ENCODE results near the gene LSM4.

Gene LSM4

DNA sequence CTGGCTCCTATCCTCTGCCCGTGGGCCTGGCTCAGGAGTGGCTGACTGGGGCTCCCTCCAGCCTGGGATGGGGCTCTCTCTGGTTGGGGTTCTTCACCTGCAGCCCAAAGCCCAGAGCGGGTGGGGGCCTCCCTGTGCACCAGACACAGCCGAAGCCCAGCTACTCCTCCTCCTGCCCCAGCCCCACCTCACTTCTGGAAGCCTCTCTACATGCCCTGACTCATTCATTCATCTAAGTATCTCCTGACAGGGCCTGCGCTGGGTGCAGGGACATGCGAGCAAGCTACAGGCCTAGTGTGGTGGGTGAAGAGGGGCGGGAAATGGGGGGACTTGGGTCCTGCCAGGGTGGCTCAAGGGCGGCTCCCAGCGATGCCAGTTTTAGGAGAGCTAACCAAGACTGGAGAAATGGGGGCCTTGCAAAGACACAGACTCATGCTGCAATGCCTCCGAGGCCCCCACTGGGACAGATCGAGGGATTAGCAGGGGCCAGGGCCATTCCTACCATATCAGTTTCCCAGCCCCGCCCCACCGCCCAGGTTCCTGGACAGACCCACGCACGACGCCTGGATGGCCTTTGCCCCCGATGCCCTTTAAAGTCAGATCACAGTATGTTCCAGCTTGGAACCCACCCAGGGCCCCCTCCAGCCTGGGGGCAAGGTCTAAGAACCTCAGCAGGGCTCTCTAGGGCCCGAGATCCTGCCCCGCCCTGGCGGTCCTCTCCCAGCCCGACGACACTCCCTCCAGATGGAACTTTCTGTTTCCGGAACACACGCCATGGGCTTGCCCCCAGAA lies 12.6 kb downstream of the LSM4 start:
- DNase-seq = no peak

DNA sequence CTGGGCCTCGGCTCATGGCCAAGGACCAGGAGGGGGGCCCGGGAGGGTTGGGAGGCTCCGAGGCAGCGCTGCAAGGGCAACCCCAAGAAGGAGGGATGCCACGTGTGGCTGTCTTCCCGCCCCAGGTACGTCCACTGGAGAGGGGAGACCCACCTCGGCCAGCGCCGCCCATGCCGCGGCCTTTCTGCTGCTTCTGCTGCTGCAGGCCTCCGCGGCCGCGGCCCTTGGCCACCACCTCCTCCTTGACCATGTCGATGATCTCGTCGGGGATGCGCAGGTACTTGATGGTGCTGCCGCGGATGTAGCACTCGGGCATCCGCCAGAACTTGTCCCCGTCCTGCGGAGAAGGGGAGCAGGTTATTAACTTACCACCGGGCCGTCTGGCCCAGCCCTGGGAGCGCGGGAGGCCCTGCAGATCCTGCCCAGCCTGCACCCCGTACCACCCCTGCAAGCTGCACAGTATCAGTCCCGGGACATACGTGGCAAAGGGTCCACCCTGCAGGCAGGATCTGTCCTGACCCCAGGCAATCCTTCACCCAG lies 13.3 kb downstream of the LSM4 start:
- no peak for DNase-seq

DNA sequence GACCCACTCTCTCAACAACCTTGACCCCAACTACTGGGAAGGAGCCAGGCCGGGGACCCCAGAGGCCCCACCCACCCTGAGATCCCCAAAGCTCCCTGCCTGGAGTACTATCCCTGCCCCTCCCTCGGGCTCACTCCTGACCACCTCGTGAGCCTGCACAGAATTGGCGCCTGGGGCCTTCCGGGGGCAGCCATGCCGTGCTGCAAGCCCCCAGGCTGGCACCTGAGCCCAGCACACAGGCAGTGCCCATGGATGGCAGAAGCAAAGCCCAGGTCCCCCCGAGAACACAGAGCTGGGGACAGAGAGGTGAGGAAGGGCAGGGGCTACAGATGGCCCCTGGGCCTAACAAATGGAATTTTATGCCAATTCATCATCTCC lies 13.9 kb downstream of the LSM4 start:
- DNase-seq = no peak

DNA sequence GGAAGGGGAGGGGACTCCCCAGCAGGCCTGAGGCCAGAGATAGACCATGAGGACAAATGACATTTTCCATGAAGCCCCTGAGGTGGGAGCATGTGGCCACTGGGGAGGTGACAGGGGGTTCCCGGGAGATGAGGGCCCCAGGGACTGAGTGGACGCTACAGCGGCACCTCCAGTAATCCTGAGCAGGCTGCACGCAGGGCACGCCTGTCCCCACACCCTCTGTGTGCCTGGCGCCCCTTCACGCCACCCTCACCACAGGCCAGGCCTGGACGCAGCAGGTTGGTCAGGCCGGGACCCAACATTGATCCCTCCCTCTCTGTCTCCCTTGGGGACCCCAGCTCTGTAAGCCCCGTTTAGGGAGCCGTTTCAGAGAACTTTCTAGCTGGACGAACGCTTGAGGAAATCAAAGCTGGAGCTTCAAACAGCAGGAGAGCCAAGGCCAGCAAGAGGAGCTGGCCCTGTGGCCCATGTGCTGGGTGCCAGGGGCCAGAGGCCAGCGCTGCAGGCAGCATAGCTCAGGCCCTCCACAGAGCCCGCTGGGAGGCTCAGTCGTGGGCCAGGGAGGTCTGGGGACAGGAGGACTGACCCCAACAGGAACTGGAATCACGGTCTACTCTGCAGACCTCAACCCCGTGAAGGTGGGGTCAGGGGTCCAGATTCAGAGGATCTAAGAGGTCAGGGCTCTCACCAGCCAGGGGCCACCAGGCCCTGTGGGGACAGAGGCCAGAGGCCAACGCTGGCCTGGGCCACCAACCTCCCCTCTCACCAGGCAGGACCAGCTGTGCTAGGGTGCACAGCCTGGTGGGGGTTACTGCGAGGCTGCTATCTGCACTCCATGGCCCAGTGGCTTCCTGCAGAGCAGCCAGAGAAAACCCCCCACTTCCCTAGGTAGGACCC lies 14.6 kb downstream of the LSM4 start:
- DNase-seq = no peak

DNA sequence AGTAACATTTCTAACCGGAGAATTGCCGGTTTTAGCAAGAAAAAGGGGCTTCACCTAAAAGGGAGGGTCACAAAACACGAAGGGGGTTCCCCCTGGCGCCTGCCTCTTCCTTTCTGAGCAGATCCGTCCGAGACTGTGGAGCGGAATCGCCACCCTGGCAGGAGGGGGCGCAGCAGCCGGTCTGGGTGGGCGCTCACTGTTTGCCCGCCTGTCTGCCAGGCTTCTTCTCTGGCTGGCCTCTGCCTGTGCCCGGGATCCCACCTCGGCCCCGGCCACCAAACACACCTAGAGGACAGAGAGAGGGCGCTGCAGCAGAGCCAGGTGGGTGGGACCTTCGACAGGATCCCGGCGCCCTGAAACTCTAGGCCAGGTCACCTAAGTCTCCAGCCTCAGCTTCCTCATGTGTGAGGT lies 15.6 kb downstream of the LSM4 start:
- DNase-seq = no peak

DNA sequence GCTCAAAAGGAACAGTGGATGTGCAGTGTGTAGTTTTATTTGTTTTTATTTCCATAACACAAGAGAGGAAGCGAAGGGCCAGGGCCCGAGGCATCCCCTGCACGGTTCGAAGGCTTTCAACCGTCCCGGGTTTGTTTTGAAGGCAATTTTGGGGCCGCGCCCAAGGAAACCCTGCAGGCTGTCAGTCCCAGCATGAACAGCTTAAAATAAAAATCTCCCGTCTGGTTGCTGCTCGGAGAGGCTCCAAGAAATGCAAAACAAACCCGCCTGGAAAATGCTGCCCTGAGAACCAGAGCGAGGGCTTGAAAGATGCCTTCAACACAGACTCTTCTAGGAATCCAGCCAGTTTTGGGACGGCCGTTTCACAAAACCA lies 16.0 kb downstream of the LSM4 start:
- no peak for DNase-seq

DNA sequence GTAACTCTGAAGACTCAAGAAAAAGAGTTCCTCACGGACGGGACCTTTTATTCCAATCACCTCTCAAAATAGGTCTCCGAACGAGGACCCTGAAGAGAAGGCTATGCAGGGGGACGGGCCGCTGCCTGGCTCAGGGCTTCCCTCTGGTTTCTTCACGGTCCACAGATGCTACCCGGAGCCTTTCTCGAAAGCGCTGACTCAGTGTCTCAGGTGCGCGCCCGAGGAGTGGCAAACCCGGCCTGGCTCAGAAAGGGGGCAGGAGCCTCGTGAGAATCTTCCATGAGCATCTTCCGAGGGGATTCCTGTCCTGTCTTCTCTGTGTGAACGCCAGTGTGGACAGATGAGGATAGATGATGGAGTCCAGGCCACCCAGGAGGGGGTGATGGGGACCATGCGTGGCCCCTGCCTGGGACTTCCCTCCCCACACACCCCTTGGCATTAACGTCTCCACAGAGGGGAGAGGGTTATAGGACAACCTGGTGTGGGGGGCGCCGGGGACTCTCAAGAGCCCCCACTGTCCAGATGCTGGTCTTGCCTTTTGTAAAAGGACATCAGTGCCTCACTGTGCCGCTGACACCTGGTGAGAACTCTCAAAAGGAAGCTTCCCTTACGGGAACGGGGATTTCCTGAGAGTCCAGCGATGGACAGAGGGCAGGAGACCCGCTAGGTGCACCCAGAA lies 16.5 kb downstream of the LSM4 start:
- DNase-seq = no peak

DNA sequence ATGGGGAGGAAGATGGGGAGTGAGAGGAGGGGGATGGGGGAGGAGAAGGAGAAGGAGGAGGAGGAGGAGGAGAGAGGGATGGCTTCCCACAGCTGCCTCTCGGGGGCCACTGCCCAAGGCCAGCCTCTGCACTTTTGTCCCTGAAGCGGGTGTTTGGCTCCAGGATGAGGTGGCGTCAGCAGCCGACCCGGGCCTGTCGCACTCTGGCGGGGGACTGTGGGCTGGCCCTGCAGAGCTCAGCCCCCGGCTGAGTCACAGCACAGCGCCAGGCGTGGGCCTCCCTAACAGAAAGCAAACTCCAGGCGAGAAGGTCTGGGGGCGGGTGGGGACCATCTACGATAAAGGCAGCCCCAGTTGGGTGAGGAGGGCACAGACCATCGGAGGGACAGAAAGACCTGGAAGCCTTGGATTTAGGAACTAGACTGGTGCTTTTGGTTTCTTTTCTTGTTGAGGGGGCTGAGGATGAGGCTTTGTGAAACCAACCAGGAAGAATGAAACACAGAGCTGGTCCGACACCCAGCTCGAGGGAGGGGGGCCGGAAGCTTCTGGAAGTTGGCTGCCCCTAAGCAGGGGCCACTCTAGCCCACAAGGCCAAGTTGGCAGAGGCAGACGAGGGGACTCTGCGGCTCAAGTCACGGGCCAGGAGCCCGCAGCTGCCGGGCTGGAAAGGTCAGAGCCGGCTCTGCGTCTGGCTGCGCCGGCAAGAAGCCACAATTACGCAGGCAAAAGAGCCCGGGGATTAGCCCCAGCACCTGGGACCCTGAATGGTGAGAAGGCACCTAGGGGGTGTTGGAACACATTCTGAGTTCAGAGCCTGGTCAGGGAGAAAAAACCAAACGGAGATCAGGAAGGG lies 18.2 kb downstream of the LSM4 start:
- peak; percentile 81 for DNase-seq

DNA sequence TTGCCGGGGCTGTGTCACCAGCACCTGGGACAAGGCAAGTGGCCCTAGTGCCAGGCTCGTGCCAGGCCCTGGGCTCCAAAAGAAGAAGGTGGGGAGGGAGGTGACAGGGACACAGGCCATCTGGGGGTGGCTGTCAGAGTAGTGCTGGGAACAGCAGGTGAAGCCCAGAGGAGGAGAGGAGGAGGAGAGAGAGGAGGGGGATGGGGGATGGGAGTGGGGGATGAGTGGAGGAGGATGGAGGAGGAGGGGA lies 18.7 kb downstream of the LSM4 start:
- DNase-seq = peak; percentile 27

DNA sequence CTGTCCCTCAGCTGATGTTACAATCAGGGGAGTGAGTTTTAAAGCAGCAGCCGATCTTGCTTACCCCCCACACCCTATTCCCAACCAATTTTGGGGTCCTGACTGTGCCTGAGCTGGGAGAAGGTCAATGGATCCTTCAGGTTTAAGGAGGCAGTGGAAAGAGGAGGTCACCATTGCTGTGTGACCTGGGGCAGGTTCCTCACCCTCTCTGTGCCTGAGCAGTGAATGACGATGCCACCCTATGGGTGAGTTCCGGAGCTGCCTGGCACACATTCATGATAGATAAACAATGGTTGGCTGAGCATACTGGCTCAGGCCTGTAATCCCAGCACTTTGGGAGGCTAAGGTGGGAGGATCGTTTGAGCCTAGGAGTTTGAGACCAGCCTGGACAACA lies 21.2 kb downstream of the LSM4 start:
- DNase-seq = no peak

DNA sequence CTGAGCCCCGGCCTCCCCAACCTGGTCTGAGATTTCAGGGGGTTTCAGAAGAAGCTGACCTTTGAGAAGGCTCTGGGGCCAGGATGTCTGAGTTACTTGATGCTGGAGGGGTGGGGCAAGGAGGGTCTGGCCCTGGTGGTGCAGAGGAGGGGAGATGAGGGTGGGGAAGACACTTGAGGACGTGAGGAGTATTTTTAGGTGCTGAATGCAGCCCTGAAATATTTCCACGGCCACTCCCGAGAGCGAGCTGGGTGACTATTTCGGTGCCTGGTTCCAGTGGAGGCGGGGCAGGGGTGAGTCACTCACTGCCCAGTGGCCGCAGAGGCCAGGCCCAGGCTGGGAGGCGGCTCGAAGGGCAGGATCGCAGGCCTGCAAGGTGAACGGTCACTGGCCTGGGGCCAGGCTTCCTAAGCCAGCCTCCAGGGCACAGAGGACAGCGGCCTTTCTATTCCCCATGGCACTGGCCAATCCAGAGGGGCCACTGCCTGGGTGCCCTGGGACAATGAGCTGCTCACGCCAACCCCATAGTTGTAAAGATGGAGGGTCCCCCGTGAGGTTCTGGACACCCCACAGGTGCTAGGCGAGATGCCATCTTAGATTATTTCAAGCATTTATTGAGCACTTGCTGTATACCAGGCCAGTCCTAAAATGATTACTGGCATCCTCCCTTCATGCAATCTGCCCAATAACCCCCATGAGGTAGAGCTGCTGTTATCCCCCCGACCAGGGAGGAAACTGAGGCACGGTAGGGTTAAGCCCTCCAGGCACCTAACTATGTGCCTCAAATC lies 21.8 kb downstream of the LSM4 start:
- no peak for DNase-seq

DNA sequence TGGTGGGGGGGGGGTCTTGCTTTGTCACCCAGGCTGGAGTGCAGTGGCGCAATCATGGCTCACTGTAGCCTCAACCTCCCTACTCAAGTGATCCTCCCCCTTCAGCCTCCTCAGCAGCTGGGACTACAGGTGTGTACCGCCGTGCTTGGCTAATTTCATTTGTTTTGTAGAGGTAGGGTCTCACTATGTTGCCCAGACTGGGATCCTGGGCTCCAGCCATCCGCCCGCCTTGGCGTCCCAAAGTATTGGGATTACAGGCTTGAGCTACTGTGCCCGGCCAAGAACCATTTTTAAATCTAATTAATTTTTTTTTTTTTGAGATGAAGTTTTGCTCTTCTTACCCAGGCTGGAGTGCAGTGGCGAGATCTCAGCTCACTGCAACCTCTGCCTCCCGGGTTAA lies 23.2 kb downstream of the LSM4 start:
- DNase-seq = no peak

DNA sequence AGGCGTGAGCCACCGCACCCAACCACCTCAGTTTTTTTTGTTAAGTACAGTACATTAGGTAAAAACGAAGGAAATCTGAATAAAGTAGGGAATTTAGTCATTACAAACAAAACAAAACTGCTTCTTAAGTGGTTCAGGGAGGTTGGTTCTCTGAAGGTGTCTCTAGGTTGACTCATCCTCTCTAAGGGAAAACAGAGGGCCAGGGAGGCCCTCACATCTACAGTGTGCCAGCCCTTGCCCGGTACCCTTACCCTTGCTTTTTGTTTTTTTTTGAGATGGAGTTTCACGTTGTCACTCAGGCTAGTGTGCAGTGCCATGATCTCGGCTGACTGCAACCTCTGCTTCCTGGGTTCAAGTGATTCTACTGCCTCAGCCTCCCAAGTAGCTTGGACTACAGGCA lies 24.3 kb downstream of the LSM4 start:
- DNase-seq = no peak

DNA sequence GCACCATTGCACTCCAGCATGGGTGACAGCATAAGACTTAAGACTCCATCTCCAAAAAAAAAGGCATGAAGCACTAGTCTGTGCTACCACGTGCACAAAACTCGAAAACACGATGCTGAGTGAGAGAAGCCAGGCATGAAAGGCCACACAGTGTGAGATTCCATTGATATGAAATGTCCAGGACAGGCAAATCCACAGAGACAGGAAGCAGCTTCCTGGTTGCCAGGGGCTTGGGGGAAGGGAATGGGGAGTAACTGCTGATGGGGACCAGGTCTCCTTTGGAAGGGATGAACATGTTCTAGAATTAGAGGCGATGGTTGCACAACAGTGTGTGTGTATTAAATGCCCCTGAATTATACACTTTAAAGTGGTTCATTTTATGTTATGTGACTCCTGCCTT lies 25.6 kb downstream of the LSM4 start:
- DNase-seq = no peak

DNA sequence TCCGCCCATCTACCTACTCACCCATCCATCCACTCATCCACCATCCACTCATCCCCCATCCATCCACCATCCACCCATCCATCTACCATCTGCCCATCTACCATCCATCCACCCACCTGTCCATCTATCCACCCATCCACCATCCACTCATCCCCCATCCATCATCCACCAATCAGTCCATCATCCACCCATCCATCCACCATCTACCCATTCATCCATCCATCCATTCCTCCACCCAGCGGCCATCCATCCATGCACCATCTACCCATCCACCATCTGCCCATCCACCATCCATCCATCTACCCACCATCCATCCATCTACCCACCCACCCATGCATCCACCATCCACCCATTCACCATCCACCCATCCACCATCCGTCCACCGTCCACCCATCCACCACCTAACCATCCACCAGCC lies 27.8 kb downstream of the LSM4 start:
- no peak for DNase-seq

DNA sequence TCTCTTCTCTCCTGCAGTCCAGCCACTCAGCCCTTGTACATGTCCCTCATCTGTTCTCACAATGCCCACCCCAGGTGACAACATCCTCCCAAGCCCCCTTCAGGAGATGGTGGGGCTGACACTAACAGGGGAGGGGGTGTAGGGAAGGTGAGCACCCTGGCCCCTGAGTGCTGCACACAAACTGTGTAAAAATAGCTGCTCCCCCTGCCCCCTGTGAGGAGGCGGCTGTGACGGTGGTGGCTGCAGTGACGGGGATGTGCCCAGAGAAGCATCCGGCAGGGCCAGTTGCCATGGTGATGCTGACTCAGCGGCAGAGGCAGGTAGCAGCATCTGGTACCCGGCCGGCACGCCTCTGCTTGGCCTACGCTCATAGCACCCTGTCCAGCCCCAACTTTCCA lies 28.4 kb downstream of the LSM4 start:
- peak; percentile 89 for DNase-seq

DNA sequence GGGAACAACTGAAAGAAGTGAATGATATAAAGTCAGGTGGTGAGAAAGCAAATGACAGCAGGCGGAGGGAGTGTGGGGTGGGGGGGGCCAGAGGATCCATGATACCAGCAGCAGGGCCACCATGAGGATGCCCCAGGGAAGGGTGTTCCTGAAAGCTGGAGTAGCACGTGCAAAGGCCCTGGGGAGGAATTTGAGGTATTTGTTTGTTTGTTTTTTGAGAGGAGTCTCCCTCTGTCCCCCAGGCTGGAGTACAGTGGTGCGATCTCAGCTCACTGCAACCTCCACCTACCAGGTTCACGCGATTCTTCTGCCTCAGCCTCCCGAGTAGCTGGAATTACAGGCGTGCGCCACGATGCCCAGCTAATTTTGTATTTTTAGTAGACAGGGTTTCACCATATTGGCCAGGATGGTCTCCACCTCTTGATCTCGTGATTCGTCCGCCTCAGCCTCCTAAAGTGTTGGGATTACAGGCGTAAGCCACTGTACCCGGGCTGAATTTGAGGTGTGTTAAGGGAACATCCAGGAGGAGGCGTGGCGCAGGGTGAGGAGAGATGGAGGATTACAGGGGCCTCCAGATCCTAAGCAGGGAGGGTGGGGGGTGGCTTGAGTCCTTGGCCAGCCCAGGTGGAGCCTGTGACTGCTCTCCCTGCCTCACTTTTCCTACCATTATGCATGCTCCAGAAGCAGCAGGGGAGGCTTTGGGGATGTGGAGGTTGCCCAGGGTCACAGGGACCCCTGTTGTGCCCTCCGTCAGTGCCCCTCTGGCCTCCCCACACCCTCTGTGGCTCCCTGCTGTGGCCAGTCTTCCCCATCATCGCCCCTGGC lies 29.0 kb downstream of the LSM4 start:
- no peak for DNase-seq

DNA sequence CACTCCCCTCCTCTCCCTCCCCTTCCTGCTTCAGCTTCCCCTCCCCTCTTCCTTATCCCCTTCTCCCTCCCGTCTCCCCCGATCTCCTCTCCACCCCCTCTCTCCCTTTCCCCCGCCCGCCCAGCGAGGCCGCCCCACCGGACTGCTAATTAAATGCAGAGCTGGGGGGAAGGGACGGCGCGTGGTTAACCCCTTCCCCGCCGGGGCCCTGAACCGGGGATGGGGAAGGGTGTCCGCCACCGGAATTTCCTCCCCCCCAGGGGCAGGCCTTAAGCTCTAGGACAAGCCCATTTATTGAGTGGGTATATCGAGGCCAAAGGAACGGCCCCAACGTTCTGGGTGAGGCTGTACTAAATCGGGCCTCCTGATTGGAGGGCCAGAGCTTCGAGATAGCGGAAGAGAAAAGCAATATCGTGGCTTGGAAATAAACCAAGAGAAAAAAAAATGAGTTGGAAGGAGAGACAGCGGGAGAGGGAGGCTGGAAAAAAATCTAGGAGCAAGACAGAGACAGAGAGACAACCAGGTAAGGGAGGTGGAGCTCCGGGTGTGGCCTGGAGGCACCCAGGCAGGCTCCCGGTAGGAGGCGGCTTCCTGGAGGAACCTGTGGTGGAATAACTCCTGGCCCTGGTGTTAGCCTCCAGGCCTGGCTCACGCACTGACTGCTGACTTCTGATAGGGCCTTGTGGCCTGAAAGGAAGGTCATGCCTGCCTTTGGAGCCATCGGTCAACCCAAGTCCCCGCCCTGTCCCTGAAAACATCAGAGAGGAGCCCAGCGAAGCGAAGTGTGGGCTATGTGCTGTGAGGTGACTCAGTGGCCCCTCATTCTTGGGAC lies 29.9 kb downstream of the LSM4 start:
- DNase-seq = no peak

DNA sequence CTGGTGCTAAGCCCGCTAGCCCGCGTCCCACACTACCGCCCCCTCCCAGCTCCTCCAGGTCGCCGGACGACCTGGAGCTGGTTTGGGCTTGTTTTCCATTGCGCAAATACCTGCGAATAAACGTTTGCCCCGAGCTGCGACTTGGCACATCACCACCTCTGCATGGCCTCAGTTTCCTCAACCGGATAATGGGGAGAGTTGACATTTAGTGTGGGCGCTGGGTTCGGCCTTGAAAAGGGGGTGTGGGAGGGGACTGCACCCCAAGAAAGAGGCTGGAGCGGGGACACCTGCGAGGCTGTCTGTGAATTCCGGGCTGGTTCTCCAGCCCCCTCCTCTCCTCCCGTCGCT lies 30.4 kb downstream of the LSM4 start:
- DNase-seq = no peak
